WTC11 (cell line): ENCODE results near the gene SLC6A8. TPM values are rescaled to one million over a fixed set of nuclear protein-coding genes. Genes with fewer than 3 reads are reported as not detected.

Experiments
- ATAC-seq: fragments of 200-7000 bp; cut with Tn5 transposase; 2 replicates; pipeline ENCODE4 v1.10.0; 2021; ENCODE audit warnings: mild to moderate bottlenecking, moderate library complexity
- CTCF ChIA-PET: fragments of 300-600 bp; sonication (Branson Sonifier 250); formaldehyde crosslinking; loops from one replicate; lab custom pipeline; 2021; ENCODE audit warnings: antibody characterized with exemption; lab: Charles Lee
- POLR2A ChIA-PET: fragments of 350-600 bp; sonication (Branson Sonifier 250); formaldehyde crosslinking; loops from one replicate; lab custom pipeline; 2021; ENCODE audit warnings: antibody characterized with exemption; lab: Charles Lee
- DNase-seq: peaks from one replicate; pipeline ENCODE4 v3.0.0; 2021; ENCODE audit warnings: low spot score
- H3K27ac Mint-ChIP-seq: 2 replicates; pipeline ENCODE4 v1.8.0; 2021; ENCODE audit warnings: mixed read lengths
- H3K27me3 Mint-ChIP-seq: 2 replicates; pipeline ENCODE4 v1.8.0; 2021; ENCODE audit warnings: low read depth, mild to moderate bottlenecking, moderate library complexity, mixed read lengths
- H3K36me3 Mint-ChIP-seq: 2 replicates; pipeline ENCODE4 v1.8.0; 2021; ENCODE audit warnings: mixed read lengths
- H3K4me1 Mint-ChIP-seq: 2 replicates; pipeline ENCODE4 v1.8.0; 2022; ENCODE audit warnings: mixed read lengths
- H3K4me3 Mint-ChIP-seq: 2 replicates; pipeline ENCODE4 v1.8.0; 2021; ENCODE audit warnings: mild to moderate bottlenecking, moderate library complexity, mixed read lengths
- H3K9me3 Mint-ChIP-seq: 2 replicates; pipeline ENCODE4 v1.8.0; 2021; ENCODE audit warnings: mixed read lengths
- CREM ChIP-seq: sonication (generic); formaldehyde crosslinking; IDR thresholded peaks from 2 replicates; pipeline ENCODE4 v1.8.1; 2022; ENCODE audit warnings: mild to moderate bottlenecking, missing genetic modification reagents, moderate library complexity
- EMX1 ChIP-seq: fragments of 250-450 bp; sonication (Bioruptor Pico); IDR thresholded peaks from 2 replicates; pipeline ENCODE4 v1.8.0; 2021; ENCODE audit warnings: mild to moderate bottlenecking
- ESRRA ChIP-seq: sonication (generic); formaldehyde crosslinking; IDR thresholded peaks from 2 replicates; pipeline ENCODE4 v1.8.1; 2022; ENCODE audit warnings: mild to moderate bottlenecking, missing genetic modification reagents, borderline replicate concordance
- ZNF121 ChIP-seq: sonication (generic); formaldehyde crosslinking; IDR thresholded peaks from 2 replicates; pipeline ENCODE4 v1.8.0; 2023; ENCODE audit warnings: missing genetic modification reagents
- ZNF232 ChIP-seq: sonication (generic); formaldehyde crosslinking; IDR thresholded peaks from 2 replicates; pipeline ENCODE4 v1.8.0; 2022; ENCODE audit warnings: mild to moderate bottlenecking, missing genetic modification reagents
- ZNF416 ChIP-seq: fragments of 250-450 bp; sonication (Bioruptor Pico); IDR thresholded peaks from 2 replicates; pipeline ENCODE4 v1.9.0; 2021; ENCODE audit warnings: mild to moderate bottlenecking, inconsistent platforms
- ZNF423 ChIP-seq: fragments of 250-450 bp; sonication (Bioruptor Pico); IDR thresholded peaks from 2 replicates; pipeline ENCODE4 v2.1.2; 2022; ENCODE audit warnings: mild to moderate bottlenecking, moderate library complexity
- total RNA-seq: library from RNA; stranded (reverse); gene quantifications from 3 replicates; pipeline ENCODE4 v1.2.3, GENCODE V29; 2021
- TF ChIP-seq, protein P1 (sequence below): fragments of 250-450 bp; sonication (Bioruptor Pico); IDR thresholded peaks from 2 replicates; pipeline ENCODE4 v1.9.0; 2021; ENCODE audit warnings: mild to moderate bottlenecking
- TF ChIP-seq, protein P2 (sequence below): sonication (generic); formaldehyde crosslinking; IDR thresholded peaks from 2 replicates; pipeline ENCODE4 v1.8.1; 2022; ENCODE audit warnings: mild to moderate bottlenecking, missing genetic modification reagents, moderate library complexity, borderline replicate concordance
- TF ChIP-seq, protein P3 (sequence below): fragments of 200-600 bp; IDR thresholded peaks from 2 replicates; pipeline ENCODE4 v1.8.0; 2022; ENCODE audit warnings: antibody characterized with exemption
- TF ChIP-seq, protein P4 (sequence below): fragments of 250-450 bp; sonication (Bioruptor Pico); IDR thresholded peaks from 2 replicates; pipeline ENCODE4 v1.9.0; 2021; ENCODE audit warnings: mild to moderate bottlenecking
- TF ChIP-seq, protein P5 (sequence below): fragments of 250-450 bp; sonication (Bioruptor Pico); conservative IDR thresholded peaks from 2 replicates; pipeline ENCODE4 v1.9.0; 2021; ENCODE audit warnings: mild to moderate bottlenecking
- TF ChIP-seq, protein P6 (sequence below): sonication (generic); formaldehyde crosslinking; IDR thresholded peaks from 2 replicates; pipeline ENCODE4 v1.8.1; 2022; ENCODE audit warnings: low read depth, missing genetic modification reagents, borderline replicate concordance
- TF ChIP-seq, protein P7 (sequence below): sonication (generic); formaldehyde crosslinking; IDR thresholded peaks from 2 replicates; pipeline ENCODE4 v1.8.0; 2022; ENCODE audit warnings: mild to moderate bottlenecking, missing genetic modification reagents
- TF ChIP-seq, protein P8 (sequence below): sonication (generic); formaldehyde crosslinking; IDR thresholded peaks from 2 replicates; pipeline ENCODE4 v1.8.1; 2023; ENCODE audit warnings: mild to moderate bottlenecking, missing genetic modification reagents, moderate library complexity

The SLC6A8 gene
- total RNA-seq, 1 experiment from 2014 or later: 112 TPM

DNA sequence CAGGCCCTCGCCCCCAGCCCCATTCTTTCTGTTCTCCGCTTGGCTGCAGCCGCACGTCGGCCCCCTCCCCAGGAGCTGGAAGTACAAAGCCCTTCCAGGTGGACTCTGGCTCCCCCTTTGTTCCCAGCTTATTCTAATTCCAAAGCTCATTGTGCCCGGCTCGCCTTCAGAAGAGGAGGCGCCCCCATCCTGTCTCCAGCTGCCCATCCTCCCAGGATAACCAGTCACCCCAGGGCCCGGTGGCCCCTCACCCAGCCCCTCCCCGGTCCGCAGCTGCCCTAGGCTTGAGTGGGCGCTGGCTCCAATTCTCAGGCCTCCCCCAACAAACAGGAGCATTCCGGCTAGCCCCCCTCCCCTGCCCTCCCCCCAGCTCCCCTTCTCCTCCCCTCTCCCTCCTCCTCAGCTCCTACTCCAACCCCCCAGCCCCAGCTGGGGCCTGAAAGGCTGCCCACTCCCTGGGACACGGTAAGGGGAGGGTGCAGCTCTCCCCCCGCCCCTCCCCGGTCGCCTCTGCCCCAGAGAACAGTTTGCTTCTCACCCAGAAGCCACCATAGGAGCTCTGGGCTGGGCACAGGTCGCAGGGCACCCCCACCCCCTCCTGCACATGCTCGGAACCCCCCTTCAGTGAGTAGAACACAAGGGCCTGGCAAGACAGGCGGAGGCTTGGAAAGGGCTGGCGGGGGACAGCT lies 3.1 kb upstream of the SLC6A8 start:
- H3K27me3 Mint-ChIP-seq: peaks cover 2% of the 10 kb centered on the region; the same call in 1 of the 2 replicates
- H3K27ac Mint-ChIP-seq: no peak overlapping the region
- DNase-seq: peak; percentile 45
- peak; percentile 34 for ATAC-seq
- peaks cover 5% of the 10 kb centered on the region for H3K9me3 Mint-ChIP-seq
- TF ChIP-seq, protein P1, sequence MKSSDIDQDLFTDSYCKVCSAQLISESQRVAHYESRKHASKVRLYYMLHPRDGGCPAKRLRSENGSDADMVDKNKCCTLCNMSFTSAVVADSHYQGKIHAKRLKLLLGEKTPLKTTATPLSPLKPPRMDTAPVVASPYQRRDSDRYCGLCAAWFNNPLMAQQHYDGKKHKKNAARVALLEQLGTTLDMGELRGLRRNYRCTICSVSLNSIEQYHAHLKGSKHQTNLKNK (CRISPR knock-in tag): no peak
- TF ChIP-seq, protein P2, sequence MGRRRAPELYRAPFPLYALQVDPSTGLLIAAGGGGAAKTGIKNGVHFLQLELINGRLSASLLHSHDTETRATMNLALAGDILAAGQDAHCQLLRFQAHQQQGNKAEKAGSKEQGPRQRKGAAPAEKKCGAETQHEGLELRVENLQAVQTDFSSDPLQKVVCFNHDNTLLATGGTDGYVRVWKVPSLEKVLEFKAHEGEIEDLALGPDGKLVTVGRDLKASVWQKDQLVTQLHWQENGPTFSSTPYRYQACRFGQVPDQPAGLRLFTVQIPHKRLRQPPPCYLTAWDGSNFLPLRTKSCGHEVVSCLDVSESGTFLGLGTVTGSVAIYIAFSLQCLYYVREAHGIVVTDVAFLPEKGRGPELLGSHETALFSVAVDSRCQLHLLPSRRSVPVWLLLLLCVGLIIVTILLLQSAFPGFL: no peak
- TF ChIP-seq, protein P3, sequence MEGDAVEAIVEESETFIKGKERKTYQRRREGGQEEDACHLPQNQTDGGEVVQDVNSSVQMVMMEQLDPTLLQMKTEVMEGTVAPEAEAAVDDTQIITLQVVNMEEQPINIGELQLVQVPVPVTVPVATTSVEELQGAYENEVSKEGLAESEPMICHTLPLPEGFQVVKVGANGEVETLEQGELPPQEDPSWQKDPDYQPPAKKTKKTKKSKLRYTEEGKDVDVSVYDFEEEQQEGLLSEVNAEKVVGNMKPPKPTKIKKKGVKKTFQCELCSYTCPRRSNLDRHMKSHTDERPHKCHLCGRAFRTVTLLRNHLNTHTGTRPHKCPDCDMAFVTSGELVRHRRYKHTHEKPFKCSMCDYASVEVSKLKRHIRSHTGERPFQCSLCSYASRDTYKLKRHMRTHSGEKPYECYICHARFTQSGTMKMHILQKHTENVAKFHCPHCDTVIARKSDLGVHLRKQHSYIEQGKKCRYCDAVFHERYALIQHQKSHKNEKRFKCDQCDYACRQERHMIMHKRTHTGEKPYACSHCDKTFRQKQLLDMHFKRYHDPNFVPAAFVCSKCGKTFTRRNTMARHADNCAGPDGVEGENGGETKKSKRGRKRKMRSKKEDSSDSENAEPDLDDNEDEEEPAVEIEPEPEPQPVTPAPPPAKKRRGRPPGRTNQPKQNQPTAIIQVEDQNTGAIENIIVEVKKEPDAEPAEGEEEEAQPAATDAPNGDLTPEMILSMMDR: no peak
- TF ChIP-seq ZNF423 (peak; percentile 91), ESRRA (CRISPR knock-in tag) (no peak), CREM (no peak)
- ChIA-PET POLR2A (interaction anchor here (0.9 to 1.9 kb wide), 5 partner anchors 11 to 241 kb away, joined by 3 to 7 read pairs (median 4); partner anchors contain the start of genes ARHGAP4, IDH3G and SSR4), CTCF (interaction anchor here (0.5 to 4.9 kb wide), 23 partner anchors 14 to 743 kb away, joined by 3 to 143 read pairs (median 4); partner anchors contain the start of genes DUSP9, HAUS7 and PNCK)
- peaks cover 6% of the 10 kb centered on the region for H3K36me3 Mint-ChIP-seq
- peaks cover 18% of the 10 kb centered on the region for H3K4me1 Mint-ChIP-seq
- H3K4me3 Mint-ChIP-seq: 0 out of 2 replicates have a peak overlapping the region, but pooled peaks have one; percentile 3

DNA sequence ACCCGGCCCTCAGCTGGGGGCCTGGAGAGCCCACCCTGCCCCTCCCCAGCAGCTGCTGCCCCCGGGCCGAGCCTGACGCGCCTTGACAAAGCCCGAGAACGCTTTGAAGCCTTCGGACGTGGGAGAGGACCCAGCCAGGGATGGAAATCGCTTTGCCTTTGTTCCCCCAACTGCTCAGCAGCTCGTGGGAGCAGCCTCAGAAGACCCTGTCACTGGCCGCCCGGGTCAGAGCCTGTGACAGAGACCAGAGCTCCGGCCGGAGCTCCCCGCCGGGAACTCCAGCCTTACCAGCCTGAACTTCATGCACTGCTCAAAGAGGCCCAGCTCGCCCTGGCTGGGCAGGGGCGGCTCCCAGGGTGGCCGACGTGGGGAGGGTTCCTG lies 2.6 kb upstream of the SLC6A8 start:
- no peak for DNase-seq
- H3K27ac Mint-ChIP-seq: no peak overlapping the region
- peaks cover 18% of the 10 kb centered on the region for H3K4me1 Mint-ChIP-seq
- no peak for ATAC-seq
- H3K9me3 Mint-ChIP-seq: peaks cover 5% of the 10 kb centered on the region
- peaks cover under 1% of the 10 kb centered on the region; the same call in 1 of the 2 replicates for H3K27me3 Mint-ChIP-seq
- peaks cover 6% of the 10 kb centered on the region for H3K36me3 Mint-ChIP-seq
- peak overlapping the region; percentile 18; the same call in 1 of the 2 replicates for H3K4me3 Mint-ChIP-seq
- TF ChIP-seq EMX1 (no peak), ZNF232 (CRISPR knock-in tag) (no peak), ZNF121 (no peak), ZNF416 (CRISPR knock-in tag) (no peak)
- TF ChIP-seq, protein P4, sequence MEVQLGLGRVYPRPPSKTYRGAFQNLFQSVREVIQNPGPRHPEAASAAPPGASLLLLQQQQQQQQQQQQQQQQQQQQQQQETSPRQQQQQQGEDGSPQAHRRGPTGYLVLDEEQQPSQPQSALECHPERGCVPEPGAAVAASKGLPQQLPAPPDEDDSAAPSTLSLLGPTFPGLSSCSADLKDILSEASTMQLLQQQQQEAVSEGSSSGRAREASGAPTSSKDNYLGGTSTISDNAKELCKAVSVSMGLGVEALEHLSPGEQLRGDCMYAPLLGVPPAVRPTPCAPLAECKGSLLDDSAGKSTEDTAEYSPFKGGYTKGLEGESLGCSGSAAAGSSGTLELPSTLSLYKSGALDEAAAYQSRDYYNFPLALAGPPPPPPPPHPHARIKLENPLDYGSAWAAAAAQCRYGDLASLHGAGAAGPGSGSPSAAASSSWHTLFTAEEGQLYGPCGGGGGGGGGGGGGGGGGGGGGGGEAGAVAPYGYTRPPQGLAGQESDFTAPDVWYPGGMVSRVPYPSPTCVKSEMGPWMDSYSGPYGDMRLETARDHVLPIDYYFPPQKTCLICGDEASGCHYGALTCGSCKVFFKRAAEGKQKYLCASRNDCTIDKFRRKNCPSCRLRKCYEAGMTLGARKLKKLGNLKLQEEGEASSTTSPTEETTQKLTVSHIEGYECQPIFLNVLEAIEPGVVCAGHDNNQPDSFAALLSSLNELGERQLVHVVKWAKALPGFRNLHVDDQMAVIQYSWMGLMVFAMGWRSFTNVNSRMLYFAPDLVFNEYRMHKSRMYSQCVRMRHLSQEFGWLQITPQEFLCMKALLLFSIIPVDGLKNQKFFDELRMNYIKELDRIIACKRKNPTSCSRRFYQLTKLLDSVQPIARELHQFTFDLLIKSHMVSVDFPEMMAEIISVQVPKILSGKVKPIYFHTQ (CRISPR knock-in tag): no peak
- TF ChIP-seq, protein P5, sequence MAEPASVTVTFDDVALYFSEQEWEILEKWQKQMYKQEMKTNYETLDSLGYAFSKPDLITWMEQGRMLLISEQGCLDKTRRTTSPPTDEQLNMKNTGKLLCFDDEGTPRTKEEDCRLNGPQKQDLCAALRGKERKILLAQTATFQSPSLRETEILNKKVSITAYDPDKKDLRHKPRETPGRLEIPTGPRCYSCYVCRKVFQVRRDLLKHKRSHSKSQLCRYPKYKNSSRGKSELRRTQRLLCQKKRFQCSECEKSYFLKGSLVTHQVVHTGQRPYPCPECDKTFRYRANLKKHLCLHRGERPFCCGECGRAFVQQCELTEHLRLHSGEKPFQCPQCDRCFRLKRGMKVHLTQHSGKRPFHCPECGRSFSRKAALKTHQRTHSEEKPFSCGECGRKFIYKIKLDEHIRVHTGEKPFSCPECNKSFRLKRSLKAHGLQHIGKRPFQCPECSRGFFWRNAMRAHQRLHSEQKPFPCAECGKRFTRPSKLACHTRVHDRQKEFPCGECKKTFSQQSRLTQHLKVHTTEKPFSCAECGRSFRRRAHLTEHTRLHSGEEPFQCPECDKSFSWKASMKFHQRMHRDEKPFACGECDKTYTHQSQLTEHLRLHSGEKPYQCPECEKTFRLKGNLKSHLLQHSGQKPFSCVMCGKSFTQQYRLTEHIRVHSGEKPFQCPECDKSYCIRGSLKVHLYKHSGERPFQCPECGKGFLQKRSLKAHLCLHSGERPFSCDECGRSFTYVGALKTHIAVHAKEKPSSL (CRISPR knock-in tag): no peak
- TF ChIP-seq, protein P2: no peak
- TF ChIP-seq, protein P6, sequence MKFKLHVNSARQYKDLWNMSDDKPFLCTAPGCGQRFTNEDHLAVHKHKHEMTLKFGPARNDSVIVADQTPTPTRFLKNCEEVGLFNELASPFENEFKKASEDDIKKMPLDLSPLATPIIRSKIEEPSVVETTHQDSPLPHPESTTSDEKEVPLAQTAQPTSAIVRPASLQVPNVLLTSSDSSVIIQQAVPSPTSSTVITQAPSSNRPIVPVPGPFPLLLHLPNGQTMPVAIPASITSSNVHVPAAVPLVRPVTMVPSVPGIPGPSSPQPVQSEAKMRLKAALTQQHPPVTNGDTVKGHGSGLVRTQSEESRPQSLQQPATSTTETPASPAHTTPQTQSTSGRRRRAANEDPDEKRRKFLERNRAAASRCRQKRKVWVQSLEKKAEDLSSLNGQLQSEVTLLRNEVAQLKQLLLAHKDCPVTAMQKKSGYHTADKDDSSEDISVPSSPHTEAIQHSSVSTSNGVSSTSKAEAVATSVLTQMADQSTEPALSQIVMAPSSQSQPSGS (CRISPR knock-in tag): no peak
- TF ChIP-seq, protein P7, sequence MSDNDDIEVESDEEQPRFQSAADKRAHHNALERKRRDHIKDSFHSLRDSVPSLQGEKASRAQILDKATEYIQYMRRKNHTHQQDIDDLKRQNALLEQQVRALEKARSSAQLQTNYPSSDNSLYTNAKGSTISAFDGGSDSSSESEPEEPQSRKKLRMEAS (CRISPR knock-in tag): no peak
- TF ChIP-seq, protein P8, sequence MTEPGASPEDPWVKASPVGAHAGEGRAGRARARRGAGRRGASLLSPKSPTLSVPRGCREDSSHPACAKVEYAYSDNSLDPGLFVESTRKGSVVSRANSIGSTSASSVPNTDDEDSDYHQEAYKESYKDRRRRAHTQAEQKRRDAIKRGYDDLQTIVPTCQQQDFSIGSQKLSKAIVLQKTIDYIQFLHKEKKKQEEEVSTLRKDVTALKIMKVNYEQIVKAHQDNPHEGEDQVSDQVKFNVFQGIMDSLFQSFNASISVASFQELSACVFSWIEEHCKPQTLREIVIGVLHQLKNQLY (CRISPR knock-in tag): no peak
- CTCF ChIA-PET: interaction anchor here (0.5 to 4.9 kb wide), 18 partner anchors 15 to 744 kb away, joined by 3 to 143 read pairs (median 4); partner anchors contain the start of genes DUSP9 and PNCK
- POLR2A ChIA-PET: interaction anchor here (1.5 to 1.9 kb wide), 4 partner anchors 11 to 109 kb away, joined by 4 to 7 read pairs (median 4); partner anchors contain the start of genes IDH3G and SSR4
